Activated CD4-positive, alpha-beta T cell treated with anti-CD3 and anti-CD28 coated beads, Interleukin-2, amount 50 U/mL, for 24 hours (primary cell): Measurements from ENCODE around the gene RIOK3.
A peak's percentile ranks its signal among the peaks of the same experiment; 100 is the strongest.
"Not testable (repeated sequence)": the region's sequence is repeated elsewhere in the genome, so short reads cannot be mapped to it uniquely, and the experiment has no call there.

Experiments
- DNase-seq, 2 donors: peaks; one replicate each; pipeline ENCODE4 v3.0.0-alpha.2; 2020; ENCODE audit warnings: low read depth in 1 of 2, low spot score in 1 of 2

RIOK3 gene

DNA sequence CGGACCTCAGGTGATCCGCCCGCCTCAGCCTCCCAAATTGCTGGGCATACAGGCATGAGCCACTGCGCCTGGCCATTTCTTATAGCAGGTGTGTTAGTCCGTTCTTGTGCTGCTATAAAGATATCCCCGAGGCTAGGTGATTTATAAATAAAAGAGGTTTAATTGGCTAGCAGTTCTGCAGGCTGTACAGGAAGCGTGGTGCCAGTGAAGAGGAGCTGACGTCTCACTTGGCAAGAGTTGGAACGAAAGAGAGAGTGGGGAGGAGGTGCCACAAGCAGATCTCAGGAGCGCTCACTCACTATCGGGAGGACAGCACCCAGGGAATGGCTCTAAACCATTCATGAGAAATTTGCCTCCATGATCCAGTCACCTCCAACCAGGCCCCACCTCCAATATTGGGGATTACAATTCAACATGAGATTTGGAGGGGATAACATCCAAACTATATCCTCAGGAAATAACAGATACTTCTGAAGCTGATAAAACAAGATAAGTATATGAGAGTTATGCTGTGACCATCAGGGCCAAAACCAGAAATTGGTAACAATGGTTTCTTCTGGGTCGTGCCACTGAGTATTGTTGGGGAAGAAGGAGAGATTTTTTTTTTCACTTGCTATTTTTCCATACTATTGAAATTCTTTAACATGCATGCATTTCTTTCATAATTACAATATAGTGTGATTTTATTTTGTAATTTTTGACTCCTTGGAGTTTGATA, 42.8 kb downstream of the RIOK3 start:
- no peak for DNase-seq

DNA sequence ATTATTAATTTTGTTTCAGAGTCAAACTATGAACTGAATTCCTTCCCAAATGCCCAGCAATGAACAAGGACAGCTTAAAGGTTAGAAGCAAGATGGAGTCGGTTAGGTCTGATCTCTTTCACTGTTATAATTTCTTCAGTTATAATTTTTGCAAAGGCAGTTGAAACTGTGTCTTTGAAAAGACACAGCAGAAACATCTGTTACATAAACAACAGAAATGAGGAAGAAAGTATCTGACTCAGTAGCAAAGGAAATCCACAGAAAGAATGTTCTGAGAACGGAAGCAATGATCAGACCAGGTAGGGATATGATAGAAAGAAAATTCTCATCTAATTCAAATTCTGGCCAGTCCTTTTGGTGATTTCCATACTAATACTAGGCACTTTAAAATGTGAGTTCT, 45.0 kb downstream of the RIOK3 start:
- DNase-seq, result no peak

DNA sequence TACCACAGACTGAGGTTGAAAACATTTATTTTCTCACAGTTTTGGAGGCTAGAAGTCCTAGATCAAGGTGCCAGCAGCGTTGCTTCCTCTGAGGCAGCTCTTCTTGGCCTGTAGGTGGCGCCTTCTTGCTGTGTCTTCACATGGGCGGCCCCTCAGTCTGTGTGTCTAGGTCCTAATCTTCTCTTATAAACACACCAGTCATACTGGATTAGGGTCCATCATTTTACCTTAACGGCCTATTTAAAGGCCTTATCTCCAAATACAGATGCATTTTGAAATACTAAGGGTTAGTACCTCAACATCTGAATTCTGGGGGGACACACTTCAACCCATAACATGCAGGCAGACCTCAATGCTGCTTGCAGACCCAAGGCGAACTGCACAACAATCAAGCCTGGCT, 45.8 kb downstream of the RIOK3 start:
- DNase-seq, result peak; percentile 26 to 62

DNA sequence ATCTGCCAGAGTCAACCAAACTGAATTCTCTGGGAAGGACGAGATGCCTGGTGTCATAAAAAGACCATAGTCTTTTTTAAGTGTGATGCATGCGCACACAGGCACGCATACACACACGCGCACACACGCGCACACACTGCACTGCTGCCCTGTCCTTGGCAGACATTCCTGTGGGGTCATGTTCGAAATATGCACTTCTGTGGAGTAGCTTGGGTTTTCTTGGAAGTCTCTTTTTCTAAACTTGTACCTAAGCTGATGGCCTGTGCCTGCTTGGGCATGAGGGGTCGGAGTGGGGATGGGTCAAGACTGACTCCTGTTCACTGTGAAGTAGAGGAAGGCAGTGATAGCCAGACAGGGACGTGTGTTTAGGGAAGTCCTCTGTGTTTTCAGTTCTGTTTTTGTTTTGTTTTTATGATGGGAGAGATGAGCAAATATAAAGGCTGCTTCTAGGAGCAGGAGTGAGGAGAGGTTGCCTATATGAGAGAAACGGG, 46.2 kb downstream of the RIOK3 start:
- DNase-seq, result no peak

DNA sequence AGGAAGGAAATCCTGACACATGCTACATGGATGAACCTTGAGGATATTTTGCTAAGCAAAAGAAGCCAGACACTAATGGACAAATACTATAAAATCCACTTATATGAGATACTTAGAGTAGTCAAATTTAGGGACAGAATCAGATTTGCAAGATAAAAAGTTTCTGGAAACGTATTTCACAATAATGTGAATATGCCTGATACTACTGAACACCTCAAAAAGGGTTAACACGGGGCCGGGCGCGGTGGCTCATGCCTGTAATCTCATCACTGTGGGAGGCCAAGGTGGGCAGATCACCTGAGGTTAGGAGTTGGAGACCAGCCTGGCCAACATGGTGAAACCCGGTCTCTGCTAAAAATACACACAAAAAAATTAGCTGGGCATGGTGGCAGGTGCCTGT, 48.5 kb downstream of the RIOK3 start:
- no peak for DNase-seq

DNA sequence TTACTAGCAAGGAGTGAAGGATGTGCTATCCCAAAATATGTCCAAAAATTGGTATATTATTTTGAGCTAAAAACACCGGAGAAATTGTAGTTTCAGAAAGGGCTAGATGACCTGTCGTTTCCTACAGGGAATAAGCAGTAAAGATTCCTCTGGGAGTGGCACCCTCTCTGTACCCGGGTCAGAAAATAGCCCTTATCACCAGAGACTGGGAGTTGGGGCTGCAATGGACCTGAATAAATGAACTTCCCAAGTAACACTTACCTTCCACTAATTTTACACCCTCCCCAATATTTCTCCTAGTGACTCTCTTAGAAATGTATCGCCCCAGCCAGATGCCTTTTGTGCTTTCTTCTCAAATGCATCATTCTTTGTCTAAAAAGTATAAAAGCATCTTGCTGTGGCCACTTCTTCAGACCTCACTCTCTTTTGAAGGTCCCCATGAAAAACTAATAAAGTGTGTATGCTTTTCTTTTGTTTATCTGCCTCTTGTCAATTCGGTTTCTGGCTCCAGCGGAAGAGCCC, 49.5 kb downstream of the RIOK3 start:
- DNase-seq, result no peak

DNA sequence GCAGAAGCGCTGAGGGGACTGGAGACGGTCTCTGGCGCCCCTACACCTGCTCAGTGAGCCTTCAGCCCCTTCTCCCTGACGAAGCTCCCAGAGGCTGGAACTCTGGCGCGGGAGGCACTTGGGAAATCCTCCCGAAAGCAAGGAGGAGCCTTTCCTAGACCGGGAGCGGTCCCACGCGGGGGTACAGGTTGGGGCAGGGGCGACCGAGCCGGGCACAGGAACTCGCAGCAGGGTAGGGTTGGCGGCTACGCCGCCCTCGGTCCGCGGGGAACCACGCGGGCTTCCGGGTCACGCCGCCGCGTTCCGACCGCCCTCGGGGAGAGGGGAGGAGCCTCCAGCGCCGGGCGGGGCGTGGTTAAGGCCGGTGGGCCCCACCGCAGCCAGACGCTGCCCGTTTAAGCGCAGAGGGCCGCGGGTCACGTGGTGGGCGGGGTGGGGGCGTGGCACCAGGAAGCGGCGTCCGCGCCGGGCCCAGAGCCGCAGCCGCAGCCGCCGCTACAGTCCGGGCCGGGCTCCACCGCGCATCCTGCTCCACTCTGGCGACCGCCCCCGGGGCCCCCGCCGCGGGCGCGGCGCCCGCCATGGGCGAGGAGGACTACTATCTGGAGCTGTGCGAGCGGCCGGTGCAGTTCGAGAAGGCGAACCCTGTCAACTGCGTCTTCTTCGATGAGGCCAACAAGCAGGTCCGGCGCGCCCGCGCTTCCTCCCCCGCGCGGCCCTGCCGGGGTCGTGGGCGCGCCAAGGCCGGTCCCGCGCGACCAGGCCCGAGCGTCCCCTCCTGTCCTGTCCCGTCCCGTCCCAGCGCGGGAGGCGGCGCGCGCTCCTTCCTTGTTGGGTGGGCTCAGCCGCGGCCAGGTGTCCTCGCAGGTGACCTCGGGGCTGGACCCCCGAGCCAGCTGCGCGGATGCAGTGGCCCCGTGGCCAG, 50.2 kb downstream of the RIOK3 start, which contains the start of gene RMC1:
TSS of gene RMC1 (plus strand) at position 474 of the 925 bp plus-strand sequence. CDS start at position 582, 108 bp downstream.
- peak; percentile 96 to 97 for DNase-seq

DNA sequence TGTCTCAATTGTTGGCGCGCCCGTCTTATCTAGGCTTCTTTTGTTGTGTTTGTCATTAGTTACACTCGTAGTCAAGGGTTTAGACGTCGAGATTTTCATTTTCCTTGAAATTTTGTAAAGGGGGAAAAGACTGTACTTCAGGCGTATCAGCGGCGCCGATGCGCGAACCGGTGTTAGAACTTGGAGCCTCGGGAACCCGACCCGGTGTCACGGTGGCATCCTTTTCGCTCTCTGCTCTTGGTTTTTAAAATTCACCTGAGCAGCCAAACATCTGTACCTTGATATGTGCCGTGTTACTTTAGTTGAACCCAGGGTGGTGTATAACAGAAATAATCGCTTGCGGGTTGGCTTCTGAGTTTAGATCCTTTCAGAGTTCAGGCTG, 50.9 kb downstream of the RIOK3 start:
- no peak for DNase-seq

DNA sequence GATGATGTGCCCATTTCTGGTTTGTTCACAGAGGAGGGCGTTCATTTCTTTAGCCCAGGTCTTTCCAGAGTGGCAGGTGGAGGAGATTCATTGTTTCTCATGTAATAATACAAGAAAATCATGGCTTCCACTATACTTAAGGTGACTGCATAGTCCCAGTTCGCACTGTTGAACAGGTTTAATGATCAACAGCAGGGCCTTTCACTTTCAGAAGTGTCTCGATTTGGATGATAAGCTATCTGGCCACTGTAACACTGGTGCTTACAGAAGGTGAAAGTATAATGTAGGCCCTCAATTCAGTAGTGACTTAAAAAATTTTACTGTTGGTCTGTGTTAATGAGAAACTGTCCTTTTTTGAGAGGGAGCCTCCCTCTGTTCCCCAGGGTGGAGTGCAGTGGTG, 51.6 kb downstream of the RIOK3 start:
- no peak for DNase-seq

DNA sequence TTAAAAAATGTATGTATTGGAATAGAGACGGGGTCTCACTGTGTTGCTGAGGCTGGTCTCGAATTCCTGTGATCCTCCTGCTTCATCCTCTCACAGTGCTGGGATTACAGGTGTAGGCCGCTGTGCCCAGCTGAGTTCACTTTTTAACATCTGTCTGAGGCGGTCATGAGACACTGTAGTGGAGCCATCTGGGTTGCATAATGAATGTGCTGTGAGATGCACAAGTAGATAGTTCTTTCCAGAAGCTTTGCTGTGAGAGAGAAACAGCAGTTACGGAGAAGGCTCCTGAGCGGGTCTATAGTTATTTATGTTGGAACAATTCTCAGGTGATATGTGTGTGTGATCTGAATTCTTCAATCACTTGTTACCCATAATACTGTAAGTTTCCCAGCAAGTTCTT, 53.3 kb downstream of the RIOK3 start:
- no peak for DNase-seq

DNA sequence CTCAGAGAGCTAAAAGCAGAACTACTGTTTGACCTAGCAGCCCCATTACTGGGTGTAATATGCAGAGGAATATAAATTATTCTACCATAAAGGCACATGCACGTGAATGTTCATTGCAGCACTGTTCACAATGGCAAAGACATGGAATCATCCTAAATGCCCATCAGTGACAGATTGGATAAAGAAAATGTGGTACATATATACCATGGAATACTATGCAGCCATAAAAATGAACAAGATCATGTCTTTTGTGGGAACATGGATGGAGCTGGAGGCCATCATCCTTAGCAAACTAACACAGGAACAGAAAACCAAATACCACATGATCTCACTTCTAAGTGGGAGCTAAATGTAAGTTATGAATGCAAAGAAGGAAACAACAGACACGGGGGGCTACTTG, 57.8 kb downstream of the RIOK3 start:
- not testable (repeated sequence) for DNase-seq

DNA sequence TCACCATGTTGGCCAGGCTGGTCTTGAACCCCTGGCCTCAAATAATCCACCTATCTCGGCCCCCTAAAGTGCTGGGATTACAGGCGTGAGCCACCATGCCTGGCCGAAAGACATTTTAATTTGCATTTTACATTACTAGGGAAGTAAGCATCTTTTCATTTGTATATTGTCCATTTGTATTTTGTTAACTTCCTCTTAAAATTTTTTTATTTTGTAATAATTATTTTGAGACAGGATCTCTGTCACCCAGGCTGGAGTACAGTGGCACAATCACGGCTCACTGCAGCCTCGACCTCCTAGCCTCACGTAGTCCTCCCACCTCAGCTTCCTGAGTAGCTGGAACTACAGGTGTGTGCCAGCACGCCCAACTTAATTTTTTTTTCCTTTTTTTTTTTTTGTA, 59.1 kb downstream of the RIOK3 start:
- DNase-seq, result not testable (repeated sequence)

DNA sequence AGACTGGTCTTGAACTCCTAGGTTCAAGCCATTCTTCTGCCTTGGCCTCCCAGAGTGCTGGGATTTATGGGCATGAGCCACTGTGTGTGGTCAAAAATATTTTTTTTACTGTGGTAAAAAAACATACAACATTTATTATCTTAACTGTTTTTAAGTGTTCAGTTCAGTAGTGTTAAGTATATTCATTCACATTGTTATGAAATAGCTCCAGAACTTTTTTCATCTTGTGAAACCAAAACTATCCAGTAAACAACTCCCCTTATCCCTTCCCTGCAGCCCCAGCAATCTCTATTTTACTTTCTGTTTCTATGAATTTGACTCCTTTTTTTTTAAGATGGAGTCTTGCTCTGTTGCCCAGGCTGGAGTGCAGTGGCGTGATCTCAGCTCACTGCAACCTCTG, 59.6 kb downstream of the RIOK3 start:
- no peak for DNase-seq

DNA sequence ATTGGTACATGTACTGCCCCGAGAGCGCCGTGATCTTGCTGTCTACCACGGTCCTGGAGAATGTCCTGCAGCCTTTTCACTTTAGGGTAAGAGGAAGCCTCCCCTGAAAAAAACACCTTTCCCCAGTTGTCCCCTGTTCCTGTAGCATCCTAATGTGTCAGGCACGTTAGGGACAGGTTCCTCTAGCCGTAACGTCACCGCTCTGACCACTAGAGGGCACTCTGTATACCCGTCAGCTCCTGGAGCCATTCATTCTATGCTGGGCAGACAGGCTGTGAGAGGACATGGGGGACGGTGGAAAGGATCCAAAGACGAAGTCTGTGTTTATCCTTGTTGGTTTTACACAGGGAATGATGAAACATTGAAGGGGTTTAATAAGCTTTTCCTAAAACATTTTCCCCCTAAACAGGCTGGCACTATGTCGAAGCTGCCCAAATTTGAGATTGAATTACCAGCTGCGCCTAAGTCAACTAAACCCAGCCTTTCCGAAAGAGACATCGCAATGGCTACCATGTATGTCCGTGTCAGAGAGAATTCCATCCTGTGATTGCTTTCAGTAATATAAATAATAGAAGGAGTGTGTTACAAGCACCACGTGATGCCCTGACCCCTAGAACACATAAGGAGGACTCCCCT, 62.9 kb downstream of the RIOK3 start:
- peak; percentile 38 to 71 for DNase-seq

DNA sequence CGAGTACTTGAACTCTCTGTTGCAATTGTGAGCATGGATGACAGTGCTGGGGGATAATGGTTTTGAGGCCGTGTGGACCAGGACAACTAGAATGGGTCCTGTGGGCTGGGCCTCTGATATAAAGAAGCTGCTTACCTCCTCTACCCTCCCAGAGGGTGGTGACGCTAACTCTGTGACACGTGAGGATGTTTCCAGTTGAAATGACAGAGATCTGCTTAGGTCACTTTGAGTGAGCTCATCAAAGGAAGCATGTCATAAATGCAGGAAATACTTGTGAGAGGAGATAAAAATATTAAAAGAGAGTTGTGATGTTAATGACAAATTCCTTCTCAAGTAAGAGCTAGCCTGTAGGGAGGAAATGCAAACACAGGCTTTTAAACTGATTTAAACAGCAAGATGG, 66.6 kb downstream of the RIOK3 start:
- no peak for DNase-seq

DNA sequence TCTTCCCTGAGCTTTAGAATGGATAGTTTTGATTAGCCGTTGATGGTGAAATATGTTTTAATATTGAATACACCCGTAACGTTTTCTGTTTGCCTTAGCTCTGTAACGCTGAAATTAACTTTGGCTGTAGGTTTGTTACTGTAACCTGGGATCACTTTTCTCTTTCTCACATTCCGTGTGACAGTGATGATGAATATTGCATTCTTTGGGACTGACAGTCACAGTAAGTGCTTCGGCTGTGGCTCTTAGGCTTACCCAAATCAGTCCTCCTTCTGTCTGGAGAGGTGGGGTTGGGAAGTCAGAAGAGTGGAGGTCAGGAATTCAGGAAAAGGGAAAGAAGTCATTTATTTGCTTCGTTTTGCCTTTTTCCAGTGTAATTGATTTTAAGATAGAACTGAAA, 68.2 kb downstream of the RIOK3 start:
- DNase-seq, result no peak

DNA sequence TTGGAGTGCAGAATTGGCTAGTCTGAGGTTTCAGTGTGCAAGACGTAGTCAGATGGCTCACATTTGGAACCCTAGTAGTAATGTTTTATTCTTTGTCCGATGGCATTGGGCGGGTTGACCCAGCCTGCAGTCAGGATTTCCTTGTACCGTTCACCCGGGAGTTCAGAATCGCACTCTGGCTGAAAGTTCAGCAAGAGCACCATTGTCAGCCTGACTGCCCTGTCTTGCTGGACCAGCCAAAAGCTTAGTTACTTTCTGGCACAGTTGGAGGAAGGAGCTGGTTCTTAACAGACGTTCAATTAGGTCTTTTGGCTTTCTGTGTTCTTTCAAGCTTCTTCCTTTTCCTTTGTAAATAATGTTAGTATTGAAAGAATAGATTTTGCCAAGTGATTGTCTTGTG, 68.8 kb downstream of the RIOK3 start:
- DNase-seq, result no peak

DNA sequence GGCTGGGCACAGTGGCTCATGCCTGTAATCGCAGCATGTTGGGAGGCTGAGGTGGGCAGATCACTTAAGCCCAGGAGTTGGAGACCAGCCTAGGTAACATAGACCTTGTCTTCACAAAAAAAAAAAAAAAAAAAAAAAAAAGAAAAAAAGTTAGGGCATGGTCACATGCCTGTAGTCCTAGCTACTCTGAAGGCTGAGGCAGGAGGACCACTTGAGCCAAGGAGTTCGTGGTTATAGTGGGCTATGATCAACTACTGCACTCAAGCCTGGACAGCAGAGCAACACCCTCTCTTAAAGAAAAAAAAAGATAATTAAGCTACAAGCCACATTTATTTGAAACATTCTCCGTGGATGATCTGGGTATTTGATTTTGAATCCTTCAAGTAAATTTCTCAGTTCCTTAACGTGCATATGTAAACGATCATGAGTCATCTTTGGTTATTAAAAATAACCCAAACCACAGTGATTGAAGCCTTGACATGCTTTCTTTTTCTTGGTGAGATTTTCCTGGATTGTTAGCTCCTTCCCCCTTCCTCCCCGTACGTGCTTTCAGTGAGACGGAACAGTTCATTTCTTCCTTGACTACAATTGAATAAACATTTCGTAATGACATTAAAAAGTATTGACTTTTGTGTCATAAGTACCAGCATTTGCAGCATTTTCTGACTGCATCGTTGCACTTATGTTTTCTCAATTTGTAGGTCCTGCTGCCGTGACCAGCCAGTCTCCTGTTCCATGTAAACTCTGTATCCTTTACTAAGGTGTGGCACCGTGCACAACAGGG, 70.5 kb downstream of the RIOK3 start:
- no peak for DNase-seq

DNA sequence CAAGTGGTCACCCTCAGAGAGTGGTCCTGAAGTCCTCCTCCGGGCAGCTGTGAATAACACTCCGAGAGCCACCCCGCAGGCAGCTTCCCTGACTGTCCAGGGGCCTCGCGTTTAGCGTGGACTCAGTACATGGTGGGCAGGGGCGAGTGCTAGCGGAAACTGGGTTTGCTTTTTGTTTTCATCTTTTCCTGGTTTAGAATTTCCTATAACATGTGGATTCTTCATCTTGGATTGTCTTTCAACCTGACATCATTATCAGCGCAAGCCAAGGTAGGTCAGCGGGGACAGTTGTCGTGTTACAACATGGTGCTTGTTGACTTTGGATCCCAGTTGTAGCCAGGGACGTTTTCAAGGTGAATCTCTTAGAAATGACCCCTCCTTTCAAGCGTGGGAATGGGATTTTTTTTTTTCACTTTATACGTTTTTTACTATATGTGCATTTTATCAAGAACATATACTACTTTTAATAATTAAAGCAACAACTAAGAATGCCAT, 71.2 kb downstream of the RIOK3 start:
- no peak for DNase-seq

DNA sequence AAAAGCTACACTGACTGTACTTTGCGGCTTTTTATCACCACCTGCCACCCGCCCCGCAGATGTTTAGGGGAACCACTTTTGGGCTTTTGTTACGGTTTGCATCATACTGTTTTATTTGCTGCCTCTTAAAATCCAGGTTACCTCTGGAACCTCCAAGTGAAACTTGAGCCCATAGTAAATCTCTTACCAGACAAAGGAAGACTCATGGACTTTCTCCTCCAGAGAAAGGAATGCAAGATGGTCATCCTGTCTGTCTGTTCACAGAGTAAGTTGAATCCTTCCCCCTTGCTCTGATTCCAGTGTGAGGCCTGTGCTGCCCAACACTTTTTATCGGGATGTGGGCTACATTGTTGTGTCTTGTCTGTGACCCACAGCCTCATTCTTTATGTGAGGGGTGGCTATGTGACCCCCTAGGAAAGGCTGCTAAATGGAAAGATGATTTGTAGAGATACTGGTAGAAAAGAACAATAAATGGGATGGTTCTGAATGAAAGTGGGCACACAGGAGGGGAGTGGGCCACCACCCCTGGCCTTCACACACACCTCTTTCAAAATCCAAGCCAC, 73.5 kb downstream of the RIOK3 start:
- no peak for DNase-seq
